Measurements from ENCODE around the gene NHLRC1. TPM values are rescaled to one million over a fixed set of nuclear protein-coding genes. Genes with fewer than 3 reads are reported as not detected.
A peak's percentile ranks its signal among the peaks of the same experiment; 100 is the strongest.

NHLRC1 gene
- 1.3 and 4.6 TPM in 2 replicates for total RNA-seq (2014; rRNA removed; shearing (Covaris generic))

- no peaks in the 10 kb centered on the region for H3K9me3 ChIP-seq (replicated peaks)
- peak; percentile 67 to 87 for DNase-seq (ENCODE audit: low read depth in 1 of 2, low spot score in 2 of 2)
- H3K4me3 ChIP-seq, result peak within 1 kb of the TSS; percentile 31
- H3K36me3 ChIP-seq, result no peaks in the 10 kb centered on the region
- H3K27ac ChIP-seq, result no peak within 1 kb of the TSS
- no peaks in the 10 kb centered on the region for H3K27me3 ChIP-seq (replicated peaks)
- H3K4me1 ChIP-seq (replicated peaks), result peaks cover 20% of the 10 kb centered on the region
These were observed at the start of gene NHLRC1 for GRCh38 chr6:18122128-18123093. Gene NHLRC1 (minus strand): TSS chr6:18122677. CDS start chr6:18122606, 71 bp downstream.

GRCh38 chr6:18171871-18172270 is 49.4 kb upstream of the NHLRC1 start:
- Histone ChIP-seq H3K36me3 (peaks cover 23% of the 10 kb centered on the region), H3K27me3 (replicated peaks) (no peaks in the 10 kb centered on the region), H3K27ac (no peak overlapping the region), H3K9me3 (replicated peaks) (no peaks in the 10 kb centered on the region), H3K4me1 (replicated peaks) (no peaks in the 10 kb centered on the region), H3K4me3 (no peak overlapping the region)
- no peak for DNase-seq (ENCODE audit: low read depth in 1 of 2, low spot score in 2 of 2)

GRCh38 chr6:18168264-18168663 is 45.8 kb upstream of the NHLRC1 start:
- Histone ChIP-seq H3K36me3 (peaks cover 18% of the 10 kb centered on the region), H3K4me1 (replicated peaks) (no peaks in the 10 kb centered on the region), H3K9me3 (replicated peaks) (no peaks in the 10 kb centered on the region), H3K27ac (no peak overlapping the region), H3K4me3 (no peak overlapping the region), H3K27me3 (replicated peaks) (no peaks in the 10 kb centered on the region)
- DNase-seq (ENCODE audit: low read depth in 1 of 2, low spot score in 2 of 2), result no peak

GRCh38 chr6:18166312-18167036 is 44.0 kb upstream of the NHLRC1 start:
- Histone ChIP-seq H3K4me1 (replicated peaks) (no peaks in the 10 kb centered on the region), H3K4me3 (no peak overlapping the region), H3K27ac (no peak overlapping the region), H3K36me3 (peaks cover 18% of the 10 kb centered on the region), H3K27me3 (replicated peaks) (no peaks in the 10 kb centered on the region), H3K9me3 (replicated peaks) (no peaks in the 10 kb centered on the region)
- no peak for DNase-seq (ENCODE audit: low read depth in 1 of 2, low spot score in 2 of 2)

GRCh38 chr6:18165751-18166150 is 43.3 kb upstream of the NHLRC1 start:
- H3K4me1 ChIP-seq (replicated peaks), result no peaks in the 10 kb centered on the region
- DNase-seq (ENCODE audit: low read depth in 1 of 2, low spot score in 2 of 2), result no peak
- H3K4me3 ChIP-seq, result no peak overlapping the region
- peaks cover 24% of the 10 kb centered on the region for H3K36me3 ChIP-seq
- no peaks in the 10 kb centered on the region for H3K9me3 ChIP-seq (replicated peaks)
- no peak overlapping the region for H3K27ac ChIP-seq
- H3K27me3 ChIP-seq (replicated peaks), result no peaks in the 10 kb centered on the region

- Histone ChIP-seq H3K27me3 (replicated peaks) (no peaks in the 10 kb centered on the region), H3K27ac (no peak overlapping the region), H3K9me3 (replicated peaks) (no peaks in the 10 kb centered on the region), H3K4me1 (replicated peaks) (no peaks in the 10 kb centered on the region), H3K36me3 (peaks cover 14% of the 10 kb centered on the region), H3K4me3 (no peak overlapping the region)
- DNase-seq (ENCODE audit: low read depth in 1 of 2, low spot score in 2 of 2), result no peak
These were observed 39.9 kb upstream of the NHLRC1 start for GRCh38 chr6:18162401-18162800.

- no peaks in the 10 kb centered on the region for H3K9me3 ChIP-seq (replicated peaks)
- H3K36me3 ChIP-seq, result peaks cover 14% of the 10 kb centered on the region
- H3K27me3 ChIP-seq (replicated peaks), result no peaks in the 10 kb centered on the region
- no peak overlapping the region for H3K4me3 ChIP-seq
- no peak for DNase-seq (ENCODE audit: low read depth in 1 of 2, low spot score in 2 of 2)
- H3K27ac ChIP-seq, result no peak overlapping the region
- no peaks in the 10 kb centered on the region for H3K4me1 ChIP-seq (replicated peaks)
These were observed 39.0 kb upstream of the NHLRC1 start for GRCh38 chr6:18161431-18161830.

GRCh38 chr6:18160911-18161310 is 38.4 kb upstream of the NHLRC1 start:
- DNase-seq (ENCODE audit: low read depth in 1 of 2, low spot score in 2 of 2), result no peak
- Histone ChIP-seq H3K9me3 (replicated peaks) (no peaks in the 10 kb centered on the region), H3K4me3 (no peak overlapping the region), H3K4me1 (replicated peaks) (0 out of 2 replicates have a peak, but pooled peaks cover 4% of the 10 kb centered on the region), H3K27ac (no peak overlapping the region), H3K27me3 (replicated peaks) (no peaks in the 10 kb centered on the region), H3K36me3 (peaks cover 12% of the 10 kb centered on the region)

- DNase-seq (ENCODE audit: low read depth in 1 of 2, low spot score in 2 of 2), result peak; percentile 48 to 49
- Histone ChIP-seq H3K27ac (peak overlapping the region; percentile 57), H3K36me3 (peaks cover 9% of the 10 kb centered on the region), H3K4me1 (replicated peaks) (0 out of 2 replicates have a peak, but pooled peaks cover 14% of the 10 kb centered on the region), H3K27me3 (replicated peaks) (no peaks in the 10 kb centered on the region), H3K9me3 (replicated peaks) (no peaks in the 10 kb centered on the region; the same call in 1 of the 2 replicates), H3K4me3 (peak overlapping the region; percentile 96)
These were observed 33.5 kb upstream of the NHLRC1 start for GRCh38 chr6:18155864-18156421.

- no peaks in the 10 kb centered on the region for H3K27me3 ChIP-seq (replicated peaks)
- peak within 1 kb of the TSS; percentile 59 for H3K27ac ChIP-seq
- DNase-seq (ENCODE audit: low read depth in 1 of 2, low spot score in 2 of 2), result peak; percentile 96 to 99
- H3K9me3 ChIP-seq (replicated peaks), result no peaks in the 10 kb centered on the region; the same call in 1 of the 2 replicates
- H3K4me1 ChIP-seq (replicated peaks), result 0 out of 2 replicates have a peak, but pooled peaks cover 14% of the 10 kb centered on the region
- H3K4me3 ChIP-seq, result peak within 1 kb of the TSS; percentile 96
- peaks cover 8% of the 10 kb centered on the region for H3K36me3 ChIP-seq
These were observed 32.8 kb upstream of the NHLRC1 start, which contains the start of gene KDM1B for GRCh38 chr6:18155150-18155863. Gene KDM1B (plus strand): TSS chr6:18155422. CDS start chr6:18159896, 4,474 bp downstream.

GRCh38 chr6:18154507-18155149 is 32.2 kb upstream of the NHLRC1 start, which contains the start of gene TPMT:
Gene TPMT (minus strand): TSS chr6:18155077. CDS start chr6:18149127, 5,950 bp downstream.
- 0 out of 2 replicates have a peak, but pooled peaks cover 14% of the 10 kb centered on the region for H3K4me1 ChIP-seq (replicated peaks)
- peak within 1 kb of the TSS; percentile 59 for H3K27ac ChIP-seq
- H3K4me3 ChIP-seq, result peak within 1 kb of the TSS; percentile 96
- H3K27me3 ChIP-seq (replicated peaks), result no peaks in the 10 kb centered on the region
- H3K36me3 ChIP-seq, result peaks cover 4% of the 10 kb centered on the region
- peak in 1 of 2 experiments; percentile 71 for DNase-seq (ENCODE audit: low read depth in 1 of 2, low spot score in 2 of 2)
- H3K9me3 ChIP-seq (replicated peaks), result no peaks in the 10 kb centered on the region; the same call in 1 of the 2 replicates

- Histone ChIP-seq H3K4me3 (no peak overlapping the region), H3K36me3 (peaks cover 10% of the 10 kb centered on the region), H3K27ac (no peak overlapping the region), H3K4me1 (replicated peaks) (peaks cover 14% of the 10 kb centered on the region; the same call in 1 of the 2 replicates), H3K9me3 (replicated peaks) (no peaks in the 10 kb centered on the region; the same call in 1 of the 2 replicates), H3K27me3 (replicated peaks) (no peaks in the 10 kb centered on the region)
- DNase-seq (ENCODE audit: low read depth in 1 of 2, low spot score in 2 of 2), result no peak
These were observed 30.8 kb upstream of the NHLRC1 start for GRCh38 chr6:18153311-18153703.
